H1 (cell line): ENCODE results near the gene DCUN1D3.

Experiments
- BRCA1 ChIP-seq: IDR thresholded peaks from 2 replicates; pipeline ENCODE4 v1.6.1; 2012; ENCODE audit warnings: low read depth, low read length, improper control_type of control experiment
- CTCF ChIP-seq, 3 experiments: IDR thresholded peaks; 1 replicate in 2 of 3; 2 replicates in 1 of 3; pipeline versions ENCODE4 v1.5.1 to v1.6.1; 2011; ENCODE audit warnings: low read length in 3 of 3, mild to moderate bottlenecking in 3 of 3, inconsistent platforms in 2 of 3, low read depth in 1 of 3, moderate library complexity in 1 of 3; ENCODE audit not compliant: insufficient read depth in 1 of 3; ENCODE audit errors: control extremely low read depth in 1 of 3
- RNF2 ChIP-seq: fragments of 200-900, 300-1000 bp; sonication (generic); IDR thresholded peaks from 2 replicates; pipeline ENCODE4 v1.7.1; 2016; ENCODE audit warnings: borderline replicate concordance, low read depth, mild to moderate bottlenecking, antibody characterized with exemption, low read length; ENCODE audit not compliant: poor library complexity, severe bottlenecking; ENCODE audit errors: missing control alignments
- SP1 ChIP-seq: IDR thresholded peaks from 2 replicates; pipeline ENCODE4 v1.6.1; 2011; ENCODE audit warnings: low read depth, low read length
- USF2 ChIP-seq: IDR thresholded peaks from 2 replicates; pipeline ENCODE4 v1.6.1; 2011; ENCODE audit warnings: low read length, improper control_type of control experiment

- TF ChIP-seq USF2 (no peak), SP1 (no peak), CTCF (IDR thresholded peaks at IDR 0.05; ENCODE audit: control extremely low read depth in 1 of 3, insufficient read depth in 1 of 3, low read depth in 1 of 3, low read length in 3 of 3) (no peak), RNF2 (no peak), BRCA1 (no peak)
Measured at GRCh38 chr16:20884240-20884556, 16.0 kb downstream of the DCUN1D3 start.
